HG03342 (cell line): ENCODE results near the gene HENMT1.
"Not testable (repeated sequence)": the region's sequence is repeated elsewhere in the genome, so short reads cannot be mapped to it uniquely, and the experiment has no call there.

Experiments used
- ATAC-seq: cut with Tn5 transposase; IDR thresholded peaks from one replicate; pipeline ENCODE4 v1.9.1; 2021; ENCODE audit warnings: mild to moderate bottlenecking, moderate library complexity; ENCODE audit not compliant: unreplicated experiment

The HENMT1 gene

GRCh38 chr1:108661030-108661609 is at the start of gene HENMT1:
HENMT1 (minus strand) TSS chr1:108661093; CDS start chr1:108659884, 1,209 bp downstream.
- peak; percentile 84 for ATAC-seq

GRCh38 chr1:108708691-108709660 is 48.1 kb upstream of the HENMT1 start:
- no peak for ATAC-seq

DNA sequence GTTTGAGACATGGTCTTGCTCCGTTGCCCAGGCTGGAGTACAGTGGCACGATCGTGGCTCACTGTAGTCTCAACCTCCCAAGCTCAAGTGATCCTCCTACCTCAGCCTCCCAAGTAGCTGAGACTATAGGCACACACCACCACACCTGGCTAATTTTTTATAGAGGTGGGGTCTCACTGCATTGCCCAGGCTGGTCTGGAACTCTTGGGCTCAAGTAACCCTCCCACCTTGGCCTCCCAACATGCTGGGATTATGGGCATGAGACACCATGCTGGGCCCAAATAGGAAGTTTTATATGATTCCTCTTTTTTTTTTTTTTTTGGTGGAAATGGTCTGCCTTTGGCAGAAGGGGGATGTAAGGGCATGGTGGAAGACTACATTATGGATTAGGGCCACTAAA is 45.8 kb upstream of the HENMT1 start:
- no peak for ATAC-seq

DNA sequence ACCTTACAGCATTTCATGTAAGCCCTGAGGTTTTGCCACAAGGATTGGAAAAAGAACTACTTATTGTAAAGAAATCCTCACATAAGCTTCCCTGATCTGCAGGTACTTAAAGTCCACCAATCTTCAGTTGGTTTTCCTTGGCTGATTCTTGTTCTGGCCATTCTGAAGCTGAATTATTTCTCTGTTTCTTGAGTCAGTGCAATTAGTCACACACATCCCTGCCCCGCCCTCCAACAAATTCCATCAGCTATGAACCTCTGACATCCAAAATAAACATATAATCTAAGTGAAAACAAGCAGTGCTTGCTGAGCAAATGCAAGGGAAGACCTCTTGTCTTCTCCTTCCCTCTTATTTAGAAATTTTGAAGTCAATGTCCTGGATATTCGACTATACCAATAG is 43.6 kb upstream of the HENMT1 start:
- ATAC-seq = no peak

DNA sequence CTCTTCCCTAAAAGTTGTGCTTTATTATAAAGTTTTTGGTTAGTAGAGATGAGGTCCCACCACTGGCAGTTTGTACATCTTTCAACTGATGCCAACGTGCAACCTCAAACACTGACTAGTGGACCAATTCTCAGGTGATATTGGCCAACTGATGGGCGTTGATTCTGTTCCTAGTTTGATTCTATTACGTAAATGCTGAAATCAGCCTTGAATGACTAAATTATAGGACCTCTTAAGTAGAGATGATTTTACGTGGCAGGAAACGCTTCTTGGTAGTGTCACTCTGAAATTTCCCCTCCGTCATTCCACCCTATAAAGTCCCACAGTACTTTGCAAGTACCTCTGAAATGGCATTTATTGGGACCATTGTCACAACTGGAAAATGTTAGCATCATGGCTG is 43.0 kb upstream of the HENMT1 start:
- ATAC-seq = no peak

GRCh38 chr1:108702109-108702508 is 41.2 kb upstream of the HENMT1 start:
- not testable (repeated sequence) for ATAC-seq

GRCh38 chr1:108701176-108701849 is 40.4 kb upstream of the HENMT1 start:
- no peak for ATAC-seq

GRCh38 chr1:108699375-108700332 is 38.8 kb upstream of the HENMT1 start:
- no peak for ATAC-seq

- ATAC-seq = no peak
Measured at GRCh38 chr1:108695535-108695934, 34.6 kb upstream of the HENMT1 start.

DNA sequence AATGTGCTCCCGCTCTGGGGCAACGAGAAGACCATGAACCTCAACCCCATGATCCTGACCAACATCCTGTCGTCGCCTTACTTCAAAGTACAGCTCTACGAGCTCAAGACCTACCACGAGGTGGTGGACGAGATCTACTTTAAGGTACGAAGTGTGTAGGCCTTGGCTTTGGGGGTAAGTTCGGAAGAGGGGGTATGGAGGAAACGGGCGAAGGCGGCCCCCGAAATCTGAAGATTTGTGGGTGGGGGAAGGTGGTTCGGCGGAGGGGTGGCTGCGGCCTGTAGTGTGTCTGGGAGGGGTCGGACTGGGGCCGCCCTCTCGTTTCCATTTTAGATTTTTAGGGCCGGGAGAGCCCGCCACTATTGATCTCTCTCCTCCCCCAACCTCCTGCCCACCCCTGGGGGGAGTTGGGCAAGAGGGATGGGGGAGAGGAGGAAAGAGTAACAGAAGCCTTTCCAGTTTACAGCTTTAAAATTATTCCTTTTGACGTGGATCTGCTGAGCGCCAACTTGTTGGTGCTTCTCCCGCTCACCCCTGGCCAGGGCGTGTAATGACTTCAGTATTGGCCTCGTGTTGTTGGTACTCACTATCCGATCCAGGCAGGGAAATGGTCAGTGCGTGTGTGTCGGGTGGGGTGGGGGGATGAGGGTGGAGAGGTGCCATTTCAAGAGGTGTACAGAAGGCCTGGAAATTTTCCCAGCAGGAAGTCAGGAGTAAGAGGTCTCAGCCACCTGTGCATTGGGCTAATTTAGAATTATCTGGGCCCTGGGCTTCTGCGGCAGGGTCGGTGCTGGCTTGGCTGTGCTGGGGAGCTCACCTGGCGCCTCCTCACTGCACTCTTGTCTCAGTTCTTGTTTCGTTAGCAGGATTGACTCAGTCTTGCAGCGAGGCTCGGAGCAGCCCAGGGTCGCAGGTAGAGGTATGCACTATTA is 32.1 kb upstream of the HENMT1 start:
- peak; percentile 49 for ATAC-seq

DNA sequence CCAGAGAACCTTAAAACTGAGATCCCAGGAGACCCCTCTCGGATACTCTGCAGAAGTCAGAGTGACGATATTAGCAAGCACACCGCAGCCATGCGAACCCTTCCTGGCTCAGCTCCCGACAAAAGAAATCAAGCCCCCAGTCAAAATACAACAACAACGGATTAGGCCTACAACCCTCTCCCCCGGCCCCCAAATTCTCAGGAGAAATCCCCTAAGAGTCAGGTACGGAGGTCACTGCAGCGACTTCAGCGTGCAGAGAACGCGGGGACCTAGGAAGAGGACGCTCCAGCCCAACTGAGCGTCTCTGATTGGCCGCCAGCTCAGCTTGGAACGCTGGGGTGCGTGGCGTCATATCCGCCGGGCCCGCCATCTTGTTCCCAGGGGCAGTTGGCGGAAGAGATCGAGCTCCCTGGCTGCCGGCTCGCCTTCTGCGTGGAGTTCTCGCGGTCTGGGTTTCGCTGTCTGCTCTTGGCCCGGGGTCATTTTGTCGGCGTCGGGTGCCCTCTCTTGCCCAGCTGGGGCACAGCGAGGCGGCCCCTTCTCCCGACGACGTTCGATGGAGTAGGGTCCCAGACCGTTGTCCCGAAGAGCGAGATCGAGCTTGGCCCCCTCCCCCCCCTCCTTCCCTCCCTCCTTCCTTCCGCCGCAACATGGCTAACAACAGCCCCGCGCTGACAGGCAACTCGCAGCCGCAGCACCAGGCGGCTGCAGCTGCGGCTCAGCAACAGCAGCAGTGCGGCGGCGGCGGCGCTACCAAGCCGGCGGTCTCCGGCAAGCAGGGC is 31.2 kb upstream of the HENMT1 start, which contains the start of gene PRPF38B:
TSS of gene PRPF38B (plus strand) at position 369 of the 782 bp plus-strand sequence. CDS start at position 651, 282 bp downstream.
- ATAC-seq = peak; percentile 92

DNA sequence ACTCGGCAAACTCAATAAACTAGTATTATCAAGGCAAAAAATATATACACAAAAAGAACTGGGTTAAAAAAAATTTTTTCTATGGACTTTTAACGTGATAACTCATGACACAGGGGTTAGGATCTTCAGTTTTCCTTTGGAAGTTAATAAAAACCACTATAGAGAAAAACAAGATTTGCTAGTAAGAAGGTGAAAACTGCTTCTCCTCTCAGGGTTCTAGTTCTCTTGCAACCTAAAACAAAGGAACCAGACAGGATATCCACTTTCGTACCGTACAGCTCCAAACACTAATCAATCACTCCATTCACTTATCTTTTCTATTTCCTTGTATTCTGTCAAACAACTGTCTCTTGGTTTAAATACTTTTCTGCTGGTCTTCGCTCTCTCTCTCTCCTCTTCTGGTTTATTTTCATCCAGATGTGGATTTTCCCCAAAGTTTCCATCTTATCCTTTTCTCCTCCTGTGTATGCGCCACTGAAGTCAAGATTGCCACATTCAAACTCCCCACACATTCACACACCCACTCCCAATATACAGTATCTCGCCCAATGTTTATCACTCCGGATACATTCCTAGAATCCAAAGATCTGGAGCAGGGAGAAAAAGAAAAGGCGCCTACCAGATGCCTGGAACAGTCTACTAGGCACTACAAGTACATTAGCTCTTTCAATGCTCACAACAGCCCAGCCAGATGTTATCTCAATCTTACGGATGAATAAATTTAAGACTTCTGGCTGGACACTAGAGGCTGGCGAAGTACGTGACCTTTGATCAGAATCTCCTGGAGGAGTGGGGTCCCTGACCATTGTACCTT is 30.4 kb upstream of the HENMT1 start:
- peak; percentile 2 for ATAC-seq

- ATAC-seq = no peak
Measured at GRCh38 chr1:108686614-108687313, 25.9 kb upstream of the HENMT1 start.

GRCh38 chr1:108685529-108685928 is 24.6 kb upstream of the HENMT1 start:
- no peak for ATAC-seq

DNA sequence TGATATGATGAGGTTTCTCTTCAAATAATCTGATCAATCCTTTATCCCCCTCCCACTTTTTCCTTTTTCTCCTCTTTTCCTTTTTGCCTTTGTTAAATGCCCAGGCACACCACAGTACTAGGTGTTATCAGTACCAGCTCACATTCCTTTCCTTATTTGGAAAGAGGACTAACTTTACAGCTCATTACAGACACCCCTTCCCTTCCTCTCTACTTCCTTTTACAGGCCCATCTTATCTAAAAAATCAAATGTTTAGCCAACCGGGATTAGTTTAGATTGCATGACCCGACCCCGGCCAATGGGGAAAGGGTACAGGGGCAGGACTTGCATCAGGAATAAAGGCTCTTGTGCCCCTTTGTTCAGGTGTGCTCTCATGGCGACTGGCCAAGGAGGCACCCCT is 20.8 kb upstream of the HENMT1 start:
- not testable (repeated sequence) for ATAC-seq

DNA sequence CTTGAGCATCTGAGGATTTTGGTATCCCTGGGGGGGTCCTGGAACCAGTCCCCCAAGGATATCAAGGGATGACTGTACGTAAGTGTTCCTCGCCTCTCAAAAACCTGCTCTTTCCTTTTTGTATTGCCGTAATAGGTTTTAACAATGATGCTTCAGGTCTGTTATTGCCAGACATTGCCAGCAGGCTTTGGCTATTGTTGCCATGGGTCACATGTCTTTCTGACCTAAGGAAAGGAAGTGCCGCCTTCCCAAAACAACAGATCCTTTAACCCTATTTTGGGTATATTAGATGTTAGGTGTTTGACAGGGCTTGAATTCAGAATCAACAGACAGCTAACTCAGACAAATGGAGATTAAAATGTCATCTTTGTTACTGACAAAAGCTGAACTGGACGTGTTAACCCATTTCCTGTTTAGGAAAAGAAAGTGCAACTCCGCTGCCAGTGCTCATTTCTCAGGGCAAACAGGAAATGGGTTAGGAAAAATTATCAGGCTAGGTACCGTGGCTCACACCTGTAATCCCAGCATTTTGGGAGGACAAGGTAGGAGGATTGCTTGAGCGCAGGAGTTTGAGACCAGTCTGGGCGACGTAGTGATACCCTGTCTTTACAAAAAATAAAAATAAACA is 18.8 kb upstream of the HENMT1 start:
- no peak for ATAC-seq

- ATAC-seq = no peak
Measured at GRCh38 chr1:108678706-108679105, 17.8 kb upstream of the HENMT1 start.
